Peyer's patch (tissue), 4 donors: ENCODE data around the gene MRPL4. TPM values are rescaled to one million over a fixed set of nuclear protein-coding genes. Genes with fewer than 3 reads are reported as not detected.
A peak's percentile ranks its signal among the peaks of the same experiment; 100 is the strongest.

ENCODE experiments used
- DNase-seq, 3 donors: peaks; one replicate each; pipeline ENCODE4 v3.0.0-alpha.2; 2017 to 2019
- H3K27ac ChIP-seq, 4 donors: fragments of 200-600 bp; sonication (generic); one replicate each; pipeline ENCODE4 v1.5.1; 2016 to 2019
- H3K27me3 ChIP-seq, 2 donors: fragments of 200-600 bp; sonication (generic); one replicate each; pipeline ENCODE4 v1.5.1; 2019
- H3K36me3 ChIP-seq, 3 donors: fragments of 200-600 bp; sonication (generic); one replicate each; pipeline ENCODE4 v1.5.1; 2016 to 2019
- H3K4me1 ChIP-seq, 4 donors: fragments of 200-600 bp; sonication (generic); one replicate each; pipeline ENCODE4 v1.5.1; 2016 to 2019
- H3K4me3 ChIP-seq, 4 donors: fragments of 200-600 bp; sonication (generic); 1 replicate in 3 of 4; 2 replicates in 1 of 4; pipeline ENCODE4 v1.5.1; 2016 to 2019; ENCODE audit warnings: mild to moderate bottlenecking in 1 of 4
- H3K9me3 ChIP-seq, 4 donors: fragments of 200-600 bp; sonication (generic); one replicate each; pipeline ENCODE4 v1.5.1; 2016 to 2019; ENCODE audit warnings: mild to moderate bottlenecking in 1 of 4
- POLR2A ChIP-seq, 2 donors: fragments of 450-650 bp; IDR thresholded peaks; one replicate each; pipeline ENCODE4 v1.5.1; 2017; ENCODE audit warnings: antibody characterized with exemption in 2 of 2, mild to moderate bottlenecking in 2 of 2, moderate library complexity in 2 of 2
- total RNA-seq, 4 donors: library from RNA; depleted of rRNA; stranded (reverse); fragments of >200 nt; gene quantifications; one replicate each; pipeline ENCODE4 v1.1.0, GENCODE V29; 2016
- TF ChIP-seq, protein P1 (sequence below), 6 experiments: fragments of 450-650 bp in 4 of 6; fragments of 200-600 bp in 2 of 6; sonication (generic) in 1 of 6; IDR thresholded peaks; one replicate each; pipeline ENCODE4 v1.5.1; 2017 to 2019; ENCODE audit warnings: antibody characterized with exemption in 6 of 6, mild to moderate bottlenecking in 3 of 6, moderate library complexity in 1 of 6

Gene MRPL4
- total RNA-seq, result 10 to 100 TPM; 43.8 to 49.6 (median 45.3) TPM

DNA sequence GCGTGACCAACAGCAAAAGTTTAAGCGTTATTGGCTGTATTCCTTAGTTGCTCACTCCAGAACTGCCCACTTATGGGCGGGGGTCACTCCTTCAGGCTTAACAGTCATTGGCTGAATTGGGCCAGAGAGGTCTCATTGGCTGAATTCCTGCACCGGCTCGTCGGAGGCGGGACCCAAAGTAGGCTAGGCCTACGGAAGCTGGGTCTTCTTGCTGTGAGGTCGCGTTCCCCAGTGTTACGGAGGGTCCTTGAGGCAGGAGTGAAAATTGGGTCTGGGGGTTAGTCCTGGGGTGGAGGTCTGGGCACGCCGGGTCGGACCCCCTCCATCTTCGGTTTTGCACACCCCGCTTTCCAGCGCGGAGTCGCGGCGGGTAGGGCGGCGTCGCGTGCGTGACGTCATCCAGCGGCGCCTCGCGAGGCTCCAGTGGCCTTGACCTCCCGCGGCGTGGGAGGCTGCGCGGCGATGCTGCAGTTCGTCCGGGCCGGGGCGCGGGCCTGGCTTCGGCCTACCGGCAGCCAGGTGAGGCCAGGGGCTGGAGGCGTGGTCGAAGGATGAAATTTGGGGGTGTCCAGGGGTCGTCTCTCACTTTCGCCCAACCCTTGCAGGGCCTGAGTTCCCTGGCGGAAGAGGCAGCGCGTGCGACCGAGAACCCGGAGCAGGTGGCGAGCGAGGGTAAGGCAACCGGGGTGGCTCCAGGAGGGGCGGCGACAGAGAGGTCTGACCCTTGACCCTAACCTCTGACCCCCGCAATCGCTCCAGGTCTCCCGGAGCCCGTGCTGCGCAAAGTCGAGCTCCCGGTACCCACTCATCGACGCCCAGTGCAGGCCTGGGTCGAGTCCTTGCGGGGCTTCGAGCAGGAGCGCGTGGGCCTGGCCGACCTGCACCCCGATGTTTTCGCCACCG, at the start of gene MRPL4:
Gene MRPL4, plus strand, starts transcription at position 423 of the 903 bp plus-strand sequence. Its CDS starts 40 bp downstream, at position 463.
- peak within 1 kb of the TSS; percentile 84 to 92 (median 88) for H3K27ac ChIP-seq
- DNase-seq, result peak; percentile 95 to 98 (median 97)
- no peaks in the 10 kb centered on the region for H3K9me3 ChIP-seq
- peaks cover 0 to 19% (median 3%) of the 10 kb centered on the region in 4 donors for H3K4me1 ChIP-seq
- H3K36me3 ChIP-seq, result peaks cover 0 to 32% (median 0%) of the 10 kb centered on the region in 3 donors
- H3K4me3 ChIP-seq, result peak within 1 kb of the TSS; percentile 62 to 93 (median 90)
- H3K27me3 ChIP-seq, result no peaks in the 10 kb centered on the region
- TF ChIP-seq POLR2A (IDR thresholded peaks at IDR 0.05), result peak; percentile 27 to 59
- TF ChIP-seq, protein P1, sequence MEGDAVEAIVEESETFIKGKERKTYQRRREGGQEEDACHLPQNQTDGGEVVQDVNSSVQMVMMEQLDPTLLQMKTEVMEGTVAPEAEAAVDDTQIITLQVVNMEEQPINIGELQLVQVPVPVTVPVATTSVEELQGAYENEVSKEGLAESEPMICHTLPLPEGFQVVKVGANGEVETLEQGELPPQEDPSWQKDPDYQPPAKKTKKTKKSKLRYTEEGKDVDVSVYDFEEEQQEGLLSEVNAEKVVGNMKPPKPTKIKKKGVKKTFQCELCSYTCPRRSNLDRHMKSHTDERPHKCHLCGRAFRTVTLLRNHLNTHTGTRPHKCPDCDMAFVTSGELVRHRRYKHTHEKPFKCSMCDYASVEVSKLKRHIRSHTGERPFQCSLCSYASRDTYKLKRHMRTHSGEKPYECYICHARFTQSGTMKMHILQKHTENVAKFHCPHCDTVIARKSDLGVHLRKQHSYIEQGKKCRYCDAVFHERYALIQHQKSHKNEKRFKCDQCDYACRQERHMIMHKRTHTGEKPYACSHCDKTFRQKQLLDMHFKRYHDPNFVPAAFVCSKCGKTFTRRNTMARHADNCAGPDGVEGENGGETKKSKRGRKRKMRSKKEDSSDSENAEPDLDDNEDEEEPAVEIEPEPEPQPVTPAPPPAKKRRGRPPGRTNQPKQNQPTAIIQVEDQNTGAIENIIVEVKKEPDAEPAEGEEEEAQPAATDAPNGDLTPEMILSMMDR (IDR thresholded peaks at IDR 0.05), result peak in 3 of 6 experiments; percentile 19 to 22 (median 19)

DNA sequence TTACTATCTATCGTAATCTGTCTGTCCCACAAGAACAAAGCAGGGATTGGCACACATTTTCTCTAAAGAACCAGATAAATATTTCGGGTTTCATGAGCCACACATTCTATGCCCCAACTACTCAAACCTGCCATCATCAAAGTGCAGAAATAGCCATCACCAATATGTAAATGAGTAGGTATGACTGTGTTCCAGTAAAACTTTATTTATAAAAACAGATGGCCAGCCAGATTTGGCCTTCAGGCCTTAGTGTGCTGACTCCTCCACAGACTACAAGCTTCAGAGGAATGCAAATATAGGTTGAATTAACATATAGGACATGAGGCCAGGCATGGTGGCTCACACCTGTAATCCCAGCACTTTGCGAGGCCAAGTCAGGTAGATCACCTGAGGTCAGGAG, 48.3 kb upstream of the MRPL4 start:
- no peaks in the 10 kb centered on the region for H3K9me3 ChIP-seq
- TF ChIP-seq POLR2A (IDR thresholded peaks at IDR 0.05), result no peak
- TF ChIP-seq, protein P1 (IDR thresholded peaks at IDR 0.05), result no peak

DNA sequence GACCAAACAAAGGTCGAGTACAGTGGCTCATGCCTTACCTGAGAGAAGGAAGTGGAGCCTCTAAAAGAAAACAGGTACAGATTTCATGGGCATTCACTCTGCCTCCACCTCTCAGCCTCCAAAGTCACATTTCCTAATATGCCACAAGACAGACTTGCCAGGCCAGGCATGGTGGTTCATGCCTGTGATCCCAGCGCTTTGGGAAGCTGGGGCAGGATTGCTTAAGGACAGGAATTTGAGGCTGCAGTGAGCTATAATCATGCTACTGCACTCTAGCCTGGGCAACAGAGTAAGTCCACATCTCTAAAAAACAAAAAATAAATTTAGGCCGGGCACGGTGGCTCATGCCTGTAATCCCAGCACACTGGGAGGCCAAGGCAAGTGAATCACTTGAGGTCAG, 46.4 kb upstream of the MRPL4 start:
- Histone ChIP-seq H3K36me3 (no peaks in the 10 kb centered on the region), H3K27me3 (no peaks in the 10 kb centered on the region), H3K4me1 (no peaks in the 10 kb centered on the region), H3K4me3 (no peak overlapping the region), H3K9me3 (no peaks in the 10 kb centered on the region), H3K27ac (no peak overlapping the region)
- no peak for DNase-seq
- TF ChIP-seq POLR2A (IDR thresholded peaks at IDR 0.05), result no peak
- TF ChIP-seq, protein P1 (IDR thresholded peaks at IDR 0.05), result no peak

More for the DNA sequence above, 48.3 kb upstream of the MRPL4 start:
- DNase-seq, result no peak
- no peak overlapping the region for H3K27ac ChIP-seq
- no peaks in the 10 kb centered on the region for H3K4me1 ChIP-seq
- no peaks in the 10 kb centered on the region for H3K27me3 ChIP-seq
- H3K36me3 ChIP-seq, result no peaks in the 10 kb centered on the region
- H3K4me3 ChIP-seq, result no peak overlapping the region

DNA sequence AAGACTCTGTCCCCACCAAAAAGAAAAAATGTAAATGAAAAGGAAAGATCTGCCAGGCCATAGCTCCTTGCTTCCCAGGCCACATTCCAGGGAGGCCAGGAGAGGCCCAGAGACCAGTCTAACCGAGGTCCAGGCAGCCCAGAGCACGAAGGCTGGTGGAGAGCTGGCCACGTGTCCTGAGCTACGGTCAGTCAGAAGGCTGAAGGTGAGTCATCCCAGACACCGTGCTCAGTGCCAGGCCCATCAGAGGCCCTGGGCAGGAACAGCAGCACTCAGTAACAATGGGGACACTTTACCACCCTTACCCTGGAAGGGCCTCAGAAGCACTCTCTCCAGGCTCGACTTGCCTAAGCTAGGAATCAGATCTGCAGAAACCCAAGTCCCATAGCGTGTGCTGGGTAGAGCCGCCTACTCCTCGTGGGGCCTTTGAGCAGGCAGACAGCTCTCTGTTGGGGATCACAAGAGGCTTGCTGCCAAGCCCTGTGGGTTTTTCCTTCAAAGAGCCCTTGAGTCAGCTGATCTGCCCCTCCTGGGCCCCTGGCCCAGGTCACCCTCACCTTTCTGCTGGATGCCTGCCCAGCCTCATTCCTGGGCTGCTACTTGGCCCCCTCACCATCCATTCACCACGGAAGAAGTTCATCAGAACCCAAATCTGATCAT, 45.7 kb upstream of the MRPL4 start:
- Histone ChIP-seq H3K4me1 (no peaks in the 10 kb centered on the region), H3K4me3 (no peak overlapping the region), H3K36me3 (no peaks in the 10 kb centered on the region), H3K27me3 (no peaks in the 10 kb centered on the region), H3K27ac (no peak overlapping the region), H3K9me3 (no peaks in the 10 kb centered on the region)
- TF ChIP-seq, protein P1 (IDR thresholded peaks at IDR 0.05), result no peak
- no peak for TF ChIP-seq POLR2A (IDR thresholded peaks at IDR 0.05)
- DNase-seq, result no peak

DNA sequence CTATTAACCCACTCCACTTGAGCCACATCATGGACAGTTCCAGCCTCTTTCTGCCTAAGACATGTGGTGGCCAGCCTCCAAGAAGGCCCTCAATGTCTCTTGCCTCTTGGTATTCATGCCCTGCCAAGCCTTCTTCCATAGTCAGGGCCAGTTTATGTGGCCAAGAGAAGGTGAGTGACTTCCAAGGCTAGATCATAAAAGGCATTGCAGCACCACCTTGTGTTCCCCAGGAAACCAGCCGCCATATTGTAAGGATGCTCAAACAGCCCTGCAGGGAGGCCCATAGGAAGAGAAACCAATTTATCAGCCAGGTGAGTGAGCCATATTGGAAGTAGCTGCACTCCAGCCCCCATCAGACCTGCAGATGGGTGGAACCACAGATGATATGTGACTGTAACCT, 45.0 kb upstream of the MRPL4 start:
- DNase-seq, result no peak
- TF ChIP-seq, protein P1 (IDR thresholded peaks at IDR 0.05), result no peak
- TF ChIP-seq POLR2A (IDR thresholded peaks at IDR 0.05), result no peak
- Histone ChIP-seq H3K4me1 (no peaks in the 10 kb centered on the region), H3K27me3 (no peaks in the 10 kb centered on the region), H3K36me3 (no peaks in the 10 kb centered on the region), H3K9me3 (no peaks in the 10 kb centered on the region), H3K4me3 (no peak overlapping the region), H3K27ac (no peak overlapping the region)
